Dedifferentiated amniotic fluid mesenchymal stem cell (primary cell): ENCODE data around the gene PLA2G2A.
"Not testable (repeated sequence)": the region's sequence is repeated elsewhere in the genome, so short reads cannot be mapped to it uniquely, and the experiment has no call there.

Source experiments
- DNase-seq: peaks from one replicate; pipeline ENCODE4 v3.0.0-alpha.2; 2016; ENCODE audit errors: extremely low spot score

PLA2G2A gene

DNA sequence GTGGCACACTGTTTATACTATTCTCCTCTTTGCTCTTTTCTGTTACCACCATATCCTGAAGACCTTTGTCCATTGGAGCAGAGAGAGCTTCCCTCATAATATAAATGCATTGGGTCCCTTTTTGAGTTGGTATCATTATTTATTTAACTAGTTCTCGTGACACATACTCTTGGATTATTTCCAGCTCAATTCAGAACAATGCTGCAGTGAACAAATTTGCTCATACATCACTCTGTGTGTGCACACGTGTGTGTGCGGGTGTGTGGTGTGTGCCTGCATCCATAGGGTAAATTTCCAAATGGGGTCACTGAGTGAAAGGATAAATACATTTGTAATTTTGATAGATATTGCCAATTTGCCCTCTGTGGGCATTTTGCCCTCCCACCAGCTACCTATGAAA, 5.8 kb downstream of the PLA2G2A start:
- no peak for DNase-seq

DNA sequence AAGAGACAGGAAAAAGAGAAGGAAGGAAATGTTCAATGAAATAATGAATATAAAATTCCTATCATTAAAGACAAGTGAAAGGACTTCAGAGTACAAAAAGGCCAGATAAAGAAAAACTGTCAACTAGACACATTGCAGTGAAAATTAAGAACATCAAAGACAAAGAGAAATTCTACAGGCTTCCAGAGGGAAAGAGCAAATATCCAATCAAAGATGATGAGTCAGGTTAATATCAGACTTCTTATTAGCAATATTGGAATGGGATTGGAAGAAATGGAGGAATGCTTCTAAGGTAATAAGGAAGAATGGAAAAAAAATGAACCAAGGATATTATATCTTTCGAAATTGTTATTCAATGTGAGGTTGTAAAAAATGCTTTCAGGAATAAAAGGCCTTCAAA, 7.8 kb downstream of the PLA2G2A start:
- no peak for DNase-seq

DNA sequence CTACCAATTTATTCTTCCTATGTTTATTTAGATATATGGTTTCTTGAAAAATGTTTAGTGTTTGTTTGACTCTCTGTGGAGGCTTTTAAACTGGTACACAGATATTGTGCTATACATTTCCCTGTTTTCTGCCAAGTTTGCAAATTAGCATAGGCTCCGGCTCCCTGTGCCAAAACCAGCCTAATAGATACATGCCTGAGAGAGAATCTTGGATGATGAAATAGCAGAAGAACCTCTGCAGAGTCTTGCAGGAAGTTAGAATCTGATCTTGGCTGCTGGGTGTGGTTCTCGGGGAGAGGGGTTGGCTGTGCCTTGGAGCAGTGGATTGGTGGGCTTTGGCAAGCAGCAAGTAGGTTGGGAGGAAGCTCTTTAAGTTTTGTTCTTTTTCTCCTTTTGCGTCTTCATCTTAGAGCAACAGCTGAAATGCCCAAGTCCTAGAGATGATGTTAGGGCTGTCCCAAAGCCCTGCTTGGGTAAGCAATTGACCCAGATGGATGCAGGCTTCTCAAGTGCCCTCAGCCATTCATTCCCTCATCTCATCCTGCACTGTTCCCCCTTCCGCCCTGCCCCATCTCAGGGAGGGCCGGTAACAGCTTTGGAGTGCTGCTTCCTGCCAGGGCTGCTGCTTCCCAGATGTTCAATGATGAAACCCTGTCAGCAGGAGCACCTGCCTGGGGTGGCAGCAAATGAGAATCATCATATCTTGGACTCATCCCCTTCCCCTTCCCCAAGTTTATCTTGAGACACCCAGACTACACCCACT, 9.3 kb downstream of the PLA2G2A start:
- DNase-seq, result no peak

DNA sequence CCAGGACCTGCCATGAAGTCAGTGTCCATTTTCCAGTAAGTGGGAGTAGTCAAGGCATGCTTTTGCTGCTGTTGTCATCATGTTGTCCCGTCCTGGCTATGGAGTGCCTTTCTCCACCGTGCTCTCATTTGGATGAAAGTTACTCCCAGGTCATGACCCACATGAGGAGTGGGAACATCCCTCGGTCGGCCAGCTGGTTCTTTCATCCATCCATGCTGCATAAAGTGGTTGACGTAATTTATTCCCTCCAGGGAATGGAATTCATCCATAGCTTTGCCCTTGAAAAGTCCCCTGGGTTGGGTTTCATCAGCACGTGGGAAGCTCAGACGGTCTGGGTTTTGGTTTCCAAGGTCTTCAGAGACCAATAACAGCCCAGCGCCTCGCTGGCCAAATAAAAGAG, 11.6 kb downstream of the PLA2G2A start:
- DNase-seq, result no peak

DNA sequence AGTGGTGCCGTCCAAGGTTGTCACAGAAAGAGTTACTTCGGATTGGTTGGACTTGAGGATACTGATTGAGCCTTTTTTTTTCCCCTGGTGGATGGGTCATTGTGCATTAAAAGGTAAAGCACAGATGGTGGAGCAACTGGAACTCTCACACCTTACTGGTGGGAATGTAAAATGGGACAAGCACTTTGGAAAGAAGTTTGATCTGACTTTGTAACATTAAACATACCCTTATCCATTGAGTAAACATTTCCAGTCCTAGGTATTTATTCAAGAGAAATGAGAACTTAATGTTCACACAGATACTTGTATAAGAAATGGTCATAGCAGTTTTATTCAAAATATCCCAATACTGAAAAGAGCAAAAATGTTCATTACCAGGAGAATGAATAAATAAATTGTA, 14.9 kb downstream of the PLA2G2A start:
- DNase-seq, result no peak

DNA sequence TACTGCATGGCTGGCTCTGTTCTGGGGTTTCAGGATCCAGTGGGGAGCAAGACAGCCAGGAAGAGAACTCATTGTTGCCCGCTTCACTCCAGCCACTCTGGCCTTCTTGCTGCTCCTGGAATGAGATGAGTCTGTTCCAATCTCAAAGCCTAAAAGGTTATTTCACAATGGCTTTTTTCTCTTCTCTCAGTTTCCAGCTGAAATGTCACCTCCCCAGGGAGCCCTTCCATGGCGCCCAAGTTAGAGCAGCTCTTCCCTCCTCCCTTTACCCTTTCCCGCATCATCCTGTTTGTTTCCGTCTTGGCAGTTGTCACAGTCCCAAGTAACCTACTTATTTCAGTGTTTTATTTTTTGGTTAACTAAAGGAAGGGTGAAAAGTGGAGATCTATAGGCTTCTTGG, 15.8 kb downstream of the PLA2G2A start:
- no peak for DNase-seq

DNA sequence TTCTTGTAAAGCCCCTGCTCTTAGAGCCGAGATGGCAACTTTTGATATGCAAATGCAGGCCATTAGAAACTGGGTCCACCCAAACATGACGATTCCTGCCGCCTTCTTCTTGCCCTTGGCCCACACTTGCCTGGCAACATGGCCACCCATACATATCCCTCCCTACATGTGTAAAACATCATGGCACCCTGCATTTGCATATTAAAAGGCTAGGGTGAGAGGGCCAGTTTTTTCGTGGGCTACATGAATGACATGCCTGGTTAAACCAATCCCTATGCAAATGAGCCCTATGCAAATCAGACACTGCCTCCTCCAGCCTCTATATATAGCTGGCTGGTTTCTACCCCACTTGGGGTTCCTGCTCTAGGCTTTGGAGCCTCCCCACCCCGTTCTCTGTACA, 18.8 kb downstream of the PLA2G2A start:
- no peak for DNase-seq

DNA sequence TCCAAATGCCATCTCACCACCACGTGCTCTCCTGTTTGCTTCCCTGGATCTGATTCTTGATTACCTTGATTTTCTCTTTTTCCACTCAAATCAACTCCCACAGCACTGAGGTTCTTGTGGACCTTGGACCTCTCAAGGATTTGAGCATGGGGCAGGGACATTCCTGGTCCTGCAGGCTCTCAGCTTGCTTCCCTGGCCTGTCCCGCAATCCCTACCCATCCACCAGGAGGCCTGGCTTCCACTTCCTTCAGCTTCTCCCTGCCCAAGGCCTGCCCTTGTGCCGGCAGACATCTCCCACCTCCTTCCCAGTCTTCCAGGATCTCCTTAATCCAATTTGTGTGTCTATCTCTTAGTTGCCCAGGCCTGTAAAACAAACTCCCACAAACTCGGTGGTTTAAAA, 21.6 kb downstream of the PLA2G2A start:
- no peak for DNase-seq

DNA sequence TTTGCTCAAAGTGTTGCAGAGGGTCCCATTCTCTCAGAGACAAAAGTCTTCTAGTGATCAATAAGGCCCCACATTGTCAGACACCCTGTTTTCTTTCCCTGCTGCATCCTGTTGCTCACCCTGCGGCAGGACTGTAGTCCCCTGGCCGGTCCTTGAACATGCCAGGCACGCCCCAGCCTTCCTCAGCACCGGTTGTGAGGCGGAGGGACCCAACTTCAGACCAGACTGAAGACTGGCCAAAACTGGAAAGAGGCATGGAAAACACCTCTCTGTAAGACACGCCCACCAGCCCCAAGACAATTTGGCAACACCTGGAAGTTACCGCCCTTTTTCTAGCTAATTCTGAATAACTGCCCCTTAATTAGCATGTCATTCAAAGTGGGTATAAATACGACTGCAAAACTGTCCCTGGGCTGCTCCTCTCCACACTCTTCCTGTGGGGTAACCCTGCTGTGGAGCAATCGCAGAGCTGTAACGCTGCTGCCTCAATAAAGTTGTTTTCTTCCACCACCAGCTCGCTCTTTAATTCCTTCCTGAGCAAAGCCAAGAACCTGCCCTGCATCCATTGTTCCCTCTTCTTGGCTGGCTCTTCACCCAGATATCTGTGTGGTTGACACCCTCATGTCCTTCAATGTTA, 23.8 kb downstream of the PLA2G2A start:
- no peak for DNase-seq

DNA sequence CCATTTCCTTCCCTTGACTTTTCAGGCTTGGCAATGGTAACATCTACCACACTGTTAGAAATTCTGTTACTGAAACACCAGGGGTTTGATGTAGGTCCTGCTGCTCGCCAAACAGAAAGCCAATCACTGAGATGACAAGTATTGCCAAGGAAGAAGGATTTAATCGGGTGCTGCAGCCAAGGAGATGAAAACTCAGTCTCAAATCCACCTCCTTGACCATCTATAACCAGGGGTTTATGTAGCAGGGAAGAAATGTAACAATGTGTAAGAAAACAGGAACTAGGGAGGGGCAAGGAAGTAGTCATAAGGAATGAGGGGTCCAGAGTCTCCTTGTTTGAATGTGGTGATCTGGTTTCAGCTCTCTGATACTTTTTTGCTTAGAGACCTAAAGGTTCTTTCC, 25.4 kb downstream of the PLA2G2A start:
- no peak for DNase-seq

DNA sequence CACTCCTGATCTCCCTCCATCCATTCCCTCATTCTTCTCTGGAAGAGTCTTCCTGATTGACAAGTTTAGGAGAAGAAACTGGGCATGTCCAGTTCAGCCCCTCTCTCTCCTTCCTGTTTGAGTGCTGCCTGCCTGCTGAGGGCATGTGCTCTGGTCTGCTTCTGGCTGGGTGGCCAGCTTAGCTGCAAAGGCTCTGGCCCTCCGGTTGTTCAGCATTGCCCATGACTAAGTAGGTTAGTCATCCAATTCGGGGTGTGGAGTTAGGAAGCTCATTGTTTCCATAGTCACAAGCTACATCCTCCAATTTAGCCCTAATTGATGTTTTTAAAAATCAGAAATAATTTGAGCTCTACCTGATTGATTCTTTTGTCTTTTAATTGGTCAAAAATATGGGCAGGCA, 30.4 kb downstream of the PLA2G2A start:
- peak; percentile 48 for DNase-seq

DNA sequence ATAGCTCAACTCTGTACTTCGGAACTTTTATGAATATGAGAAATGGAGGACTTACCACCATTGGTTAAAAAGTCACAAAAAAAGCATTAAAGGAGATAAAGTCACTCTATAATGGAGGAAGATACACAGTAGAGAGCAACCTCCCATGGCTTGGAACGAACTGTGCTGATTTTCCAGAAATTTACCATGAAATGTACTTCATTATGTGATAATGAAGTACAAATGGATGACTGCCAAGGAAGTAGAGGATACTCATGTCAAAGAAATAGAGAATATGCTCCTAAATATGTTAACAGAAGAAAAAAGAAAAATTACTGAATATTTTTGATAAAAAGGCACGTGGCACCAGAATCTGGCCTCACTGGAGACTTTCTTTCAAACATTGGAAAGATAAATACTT, 32.4 kb downstream of the PLA2G2A start:
- DNase-seq, result no peak

DNA sequence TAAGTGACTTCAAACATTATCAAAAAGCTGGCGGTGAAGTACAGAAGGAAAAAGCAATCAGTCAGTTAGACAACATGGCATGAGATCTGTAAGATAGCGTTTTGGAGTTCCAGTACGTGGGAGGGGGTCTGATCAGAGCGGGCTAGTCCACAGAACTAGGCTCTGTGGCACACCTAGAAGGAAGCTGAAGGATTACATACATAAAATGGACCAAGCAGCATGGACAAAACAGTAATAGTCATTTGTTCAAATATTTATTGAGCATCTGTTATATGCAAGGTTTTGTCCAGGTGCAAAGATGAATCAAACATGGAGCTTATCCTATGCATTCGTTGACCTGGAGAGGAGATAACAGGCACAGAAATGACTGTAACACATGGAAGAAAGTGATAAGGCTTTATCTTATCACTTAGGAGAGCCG, 33.1 kb downstream of the PLA2G2A start:
- no peak for DNase-seq

DNA sequence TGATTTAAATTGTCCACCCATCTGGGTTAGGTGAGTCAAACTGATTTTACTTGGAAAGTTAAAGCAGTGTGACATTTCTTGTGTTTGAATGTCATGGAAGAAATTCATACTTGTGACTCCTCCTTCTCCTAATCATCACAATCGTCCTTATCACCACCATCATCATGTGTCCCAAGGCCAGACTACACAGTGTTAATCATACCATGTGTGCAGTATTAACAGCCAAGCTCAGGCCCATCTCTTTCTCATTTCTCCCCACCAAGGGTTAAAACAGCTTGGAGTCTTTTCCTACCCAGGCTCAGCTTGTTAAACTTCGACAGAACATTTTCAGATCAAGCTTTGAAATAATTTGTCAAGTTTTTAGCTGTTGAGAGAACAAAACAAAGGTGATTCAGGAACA, 33.5 kb downstream of the PLA2G2A start:
- DNase-seq, result no peak

DNA sequence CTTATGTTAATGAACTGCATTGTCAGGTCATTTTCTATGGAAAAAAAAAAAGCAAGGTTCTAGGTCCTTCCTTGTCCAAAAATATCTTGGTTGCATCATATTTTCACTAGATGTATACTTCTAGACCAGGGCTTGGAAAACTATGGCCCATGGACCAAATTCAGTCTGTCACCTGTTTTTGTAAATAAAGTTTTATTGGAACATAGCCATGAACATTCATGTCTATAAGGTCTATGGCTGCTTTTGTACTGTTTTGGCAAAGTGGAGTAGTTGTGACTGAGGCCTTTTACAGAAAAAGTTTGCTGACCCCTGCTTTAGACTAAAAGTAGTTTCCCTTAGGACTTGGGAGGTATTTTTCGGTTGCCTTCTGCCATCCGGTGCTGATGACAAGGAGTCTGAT, 36.8 kb downstream of the PLA2G2A start:
- DNase-seq, result no peak

DNA sequence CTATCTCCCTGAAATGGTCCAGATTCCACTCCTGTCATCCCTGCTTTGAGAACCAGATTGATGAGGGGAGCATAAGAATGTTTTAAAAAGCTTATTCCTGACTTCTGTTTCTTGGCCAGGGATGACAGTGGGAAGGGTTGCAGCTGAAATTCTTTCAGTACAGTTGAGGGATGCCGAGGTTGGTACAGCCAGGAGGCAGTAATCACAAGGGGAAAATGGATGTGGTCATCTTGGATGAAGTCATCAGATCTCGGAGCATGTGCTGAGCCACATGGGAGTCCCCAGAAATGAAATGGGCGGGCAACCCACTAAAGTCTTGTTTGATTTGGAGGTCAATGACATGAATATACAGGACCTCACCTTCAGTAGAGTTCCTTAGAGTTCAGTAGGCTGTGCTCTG, 37.3 kb downstream of the PLA2G2A start:
- no peak for DNase-seq

DNA sequence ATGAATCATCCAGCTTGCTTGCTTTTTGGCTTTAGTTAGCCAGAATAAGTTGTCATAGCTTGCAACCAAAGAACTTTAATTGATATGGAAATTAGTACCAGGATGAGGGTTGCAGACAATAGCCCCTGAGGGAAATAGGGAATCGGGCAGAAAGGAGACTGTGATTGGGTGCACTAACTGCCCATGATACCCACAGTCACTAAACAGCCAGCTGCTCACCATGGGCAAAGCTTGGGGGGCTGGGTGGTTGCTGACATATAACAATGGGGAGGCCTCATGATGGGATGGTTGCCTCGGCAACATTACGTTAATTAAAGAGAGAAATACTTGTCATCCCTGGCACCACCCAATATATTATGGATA, 38.2 kb downstream of the PLA2G2A start:
- DNase-seq, result no peak

DNA sequence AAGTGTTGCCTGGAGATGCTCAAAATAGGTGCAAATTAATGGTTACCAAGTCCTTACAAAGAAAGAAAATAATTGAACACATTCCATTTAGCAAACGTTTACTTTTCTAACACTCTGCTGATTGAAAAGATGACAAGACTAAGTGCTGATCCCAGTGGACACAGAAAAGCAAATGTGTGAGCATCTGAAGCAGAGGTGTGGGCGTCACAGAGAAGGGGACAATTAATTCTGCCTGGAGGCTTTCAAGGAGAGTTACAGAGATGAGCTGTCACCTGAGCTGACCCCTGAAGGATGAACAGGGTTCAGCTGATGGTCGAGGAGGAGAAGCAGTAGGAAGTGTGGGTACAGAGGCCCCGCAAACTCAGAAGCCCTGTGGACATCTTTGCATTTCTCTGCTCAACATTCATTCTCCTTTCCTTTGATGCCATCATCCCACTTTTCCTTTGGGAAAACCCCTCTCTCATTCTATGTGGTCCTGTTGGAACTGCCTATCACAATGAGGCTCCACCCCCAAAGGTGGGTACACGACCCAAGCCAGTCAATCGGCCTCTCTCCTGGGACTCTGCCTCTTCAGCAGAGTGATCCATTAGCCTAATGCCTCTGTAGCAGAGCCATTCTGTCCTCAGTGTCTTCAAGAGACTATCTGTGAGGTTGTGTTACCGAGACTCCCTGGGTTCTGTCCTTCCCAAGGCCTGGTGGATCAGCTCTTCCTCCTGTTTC, 38.8 kb downstream of the PLA2G2A start:
- DNase-seq, result no peak

DNA sequence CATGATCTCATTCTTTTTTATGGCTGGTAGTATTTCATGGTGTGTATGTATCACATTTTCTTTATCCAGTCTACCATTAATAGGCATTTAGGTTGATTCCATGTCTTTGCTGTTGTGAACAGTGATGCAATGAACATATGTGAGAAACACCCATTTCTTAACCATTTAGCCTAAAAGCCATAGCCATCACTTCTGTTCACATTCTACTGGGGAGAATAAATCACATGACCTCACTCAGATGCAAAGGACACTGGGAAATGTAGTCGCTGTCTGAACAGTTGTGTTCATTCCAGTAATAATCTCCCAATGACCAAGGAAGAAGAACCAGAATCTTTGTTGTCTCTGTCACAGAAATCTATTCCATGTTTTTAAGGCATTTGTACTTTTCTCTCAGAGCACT, 40.9 kb downstream of the PLA2G2A start:
- DNase-seq, result no peak

DNA sequence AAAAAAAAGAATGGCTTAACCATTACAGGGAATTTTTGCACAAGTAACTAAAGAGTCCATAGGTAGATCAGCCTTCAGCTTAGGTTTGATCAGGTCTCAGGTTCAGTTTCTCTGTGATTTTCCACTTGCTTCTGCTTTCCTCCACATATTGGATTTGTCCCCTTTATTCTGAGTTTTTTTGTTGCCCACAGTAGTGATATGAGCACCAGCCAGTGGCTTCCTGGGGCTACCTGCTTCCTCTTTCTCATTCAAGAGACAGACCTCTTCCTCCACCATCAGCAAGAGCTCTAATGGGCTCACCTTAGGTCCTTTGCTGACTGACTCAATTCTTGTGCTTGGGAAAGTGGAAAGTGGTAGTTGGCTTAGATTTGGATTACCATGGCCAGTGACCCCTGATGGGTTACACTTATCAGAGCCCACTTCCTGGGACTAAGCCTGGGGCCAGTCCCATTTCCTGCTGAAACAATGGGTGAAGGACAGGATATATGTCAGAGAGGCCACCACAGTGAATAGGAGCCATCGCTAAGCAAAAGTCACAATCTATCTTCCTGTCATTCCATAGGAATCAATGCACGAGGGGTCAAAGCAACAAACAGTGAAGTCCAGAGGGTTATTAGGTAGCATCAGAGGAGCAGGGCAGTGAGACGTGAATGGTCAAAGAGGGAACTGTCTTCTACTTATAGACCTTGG, 43.2 kb downstream of the PLA2G2A start:
- DNase-seq, result no peak

DNA sequence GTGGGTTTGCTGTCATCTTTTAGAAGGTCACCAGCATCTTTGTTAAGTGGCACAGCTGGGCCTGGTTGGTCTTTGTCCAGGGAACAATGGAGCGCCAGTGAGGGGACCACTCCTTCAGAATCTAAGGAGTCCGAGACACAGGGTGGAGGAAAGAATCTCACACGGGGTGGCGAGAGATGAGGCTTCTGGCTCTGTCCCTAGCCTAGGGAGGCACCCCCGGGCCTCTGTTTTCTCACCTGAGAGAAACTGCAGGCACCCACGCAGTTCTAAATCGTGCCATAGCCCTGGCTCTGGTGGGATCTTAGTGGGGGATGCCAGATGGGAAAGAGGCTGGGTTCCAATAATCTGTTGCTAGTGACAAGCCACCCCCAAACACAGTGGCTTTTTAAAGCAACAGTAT, 45.1 kb downstream of the PLA2G2A start:
- no peak for DNase-seq

DNA sequence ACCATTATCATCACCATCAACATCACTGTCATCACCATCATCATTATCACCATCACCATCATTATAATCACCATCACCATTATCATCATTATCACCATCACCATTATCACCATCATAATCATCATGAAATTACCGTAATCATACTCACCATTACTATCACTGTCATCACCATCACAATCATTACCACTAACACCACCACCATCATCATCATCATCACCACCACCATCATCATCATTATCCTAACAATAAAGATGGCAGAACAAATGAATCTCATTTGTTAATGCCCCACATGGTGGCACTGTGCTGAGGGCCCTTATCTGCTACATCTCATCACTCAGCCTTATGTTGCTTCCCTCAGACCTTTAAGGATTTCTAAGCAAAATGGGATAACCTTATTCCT, 46.6 kb downstream of the PLA2G2A start:
- DNase-seq, result no peak

DNA sequence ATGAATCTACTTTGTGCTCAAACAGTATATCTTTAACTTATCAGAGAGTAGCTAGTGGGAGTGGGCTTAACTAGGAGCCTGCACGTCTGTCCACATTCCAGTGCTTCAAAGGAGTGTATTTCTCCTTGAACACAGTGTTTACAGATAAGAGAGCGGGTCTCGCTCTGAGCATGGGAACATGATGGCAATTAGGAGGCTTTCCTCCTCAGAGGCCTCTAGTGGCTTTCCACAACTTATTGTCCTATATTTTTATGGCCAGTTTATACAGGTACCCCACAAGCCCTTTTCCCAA, 52.3 kb downstream of the PLA2G2A start:
- DNase-seq, result not testable (repeated sequence)
